GM23248 (cell line): ENCODE data around the gene NISCH.

Experiments
- EZH2 ChIP-seq: fragments of 200-600 bp; sonication (generic); IDR thresholded peaks from 2 replicates; pipeline ENCODE4 v1.6.1; 2018; ENCODE audit warnings: antibody characterized with exemption, mild to moderate bottlenecking; ENCODE audit not compliant: insufficient read depth, poor library complexity, severe bottlenecking
- EZH2phosphoT487 ChIP-seq: fragments of 200-600 bp; sonication (generic); IDR thresholded peaks from 2 replicates; pipeline ENCODE4 v1.6.1; 2018; ENCODE audit warnings: antibody characterized with exemption, moderate library complexity, mild to moderate bottlenecking, low read depth; ENCODE audit not compliant: insufficient read depth

DNA sequence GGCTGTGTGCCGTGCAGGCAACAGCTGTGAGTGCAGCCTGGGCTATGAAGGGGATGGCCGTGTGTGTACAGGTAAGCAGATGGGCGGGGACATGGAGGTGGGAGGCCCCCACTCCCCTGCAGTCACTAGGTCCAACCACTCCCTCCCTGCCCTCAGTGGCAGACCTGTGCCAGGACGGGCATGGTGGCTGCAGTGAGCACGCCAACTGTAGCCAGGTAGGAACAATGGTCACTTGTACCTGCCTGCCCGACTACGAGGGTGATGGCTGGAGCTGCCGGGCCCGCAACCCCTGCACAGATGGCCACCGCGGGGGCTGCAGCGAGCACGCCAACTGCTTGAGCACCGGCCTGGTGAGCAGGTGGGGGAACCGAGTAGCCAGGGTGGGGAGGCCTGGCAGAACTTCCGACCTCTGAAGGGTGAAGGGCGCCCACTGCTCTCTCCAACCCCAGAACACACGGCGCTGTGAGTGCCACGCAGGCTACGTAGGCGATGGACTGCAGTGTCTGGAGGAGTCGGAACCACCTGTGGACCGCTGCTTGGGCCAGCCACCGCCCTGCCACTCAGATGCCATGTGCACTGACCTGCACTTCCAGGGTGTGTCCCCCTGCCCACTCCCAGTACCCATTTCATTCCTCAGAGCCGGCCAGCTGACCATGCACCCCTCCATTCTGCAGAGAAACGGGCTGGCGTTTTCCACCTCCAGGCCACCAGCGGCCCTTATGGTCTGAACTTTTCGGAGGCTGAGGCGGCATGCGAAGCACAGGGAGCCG lies 66.7 kb downstream of the NISCH start:
- TF ChIP-seq EZH2phosphoT487 (no peak), EZH2 (no peak)
